D721Med (cell line): ENCODE measurements around the gene ALB.

Experiments
- DNase-seq: peaks from one replicate; pipeline ENCODE4 v3.0.0; 2011; ENCODE audit warnings: low spot score; ENCODE audit not compliant: insufficient read length
- FAIRE-seq: peaks from 2 replicates; lab custom pipeline; 2011; peaks lifted over from hg19 to GRCh38; lab: Jason Lieb, UNC
- TF ChIP-seq, protein P1 (sequence below): IDR thresholded peaks from 2 replicates; pipeline ENCODE4 v1.5.1; 2012; ENCODE audit warnings: mild to moderate bottlenecking, control low read depth; ENCODE audit not compliant: insufficient read depth; ENCODE audit errors: missing control alignments

ALB gene

DNA sequence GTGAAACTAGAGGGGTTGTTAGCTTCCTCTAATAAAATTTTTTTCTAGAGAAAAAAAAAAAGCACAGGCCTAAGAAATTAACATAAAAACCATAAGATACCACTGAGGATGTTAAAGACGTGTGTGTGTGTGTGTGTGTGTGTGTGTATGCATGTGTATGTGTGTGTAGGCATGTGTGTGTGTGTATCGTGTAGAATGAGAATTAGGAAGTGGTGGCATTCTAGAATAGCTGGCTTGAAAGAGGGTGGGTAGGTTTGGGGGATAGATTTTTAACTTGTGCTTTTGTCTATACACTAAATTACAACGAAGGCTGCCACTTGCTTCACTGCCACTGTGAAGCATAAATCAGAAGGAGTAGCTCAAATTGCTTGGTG is 54.9 kb downstream of the ALB start:
- no peak for DNase-seq
- TF ChIP-seq, protein P1, sequence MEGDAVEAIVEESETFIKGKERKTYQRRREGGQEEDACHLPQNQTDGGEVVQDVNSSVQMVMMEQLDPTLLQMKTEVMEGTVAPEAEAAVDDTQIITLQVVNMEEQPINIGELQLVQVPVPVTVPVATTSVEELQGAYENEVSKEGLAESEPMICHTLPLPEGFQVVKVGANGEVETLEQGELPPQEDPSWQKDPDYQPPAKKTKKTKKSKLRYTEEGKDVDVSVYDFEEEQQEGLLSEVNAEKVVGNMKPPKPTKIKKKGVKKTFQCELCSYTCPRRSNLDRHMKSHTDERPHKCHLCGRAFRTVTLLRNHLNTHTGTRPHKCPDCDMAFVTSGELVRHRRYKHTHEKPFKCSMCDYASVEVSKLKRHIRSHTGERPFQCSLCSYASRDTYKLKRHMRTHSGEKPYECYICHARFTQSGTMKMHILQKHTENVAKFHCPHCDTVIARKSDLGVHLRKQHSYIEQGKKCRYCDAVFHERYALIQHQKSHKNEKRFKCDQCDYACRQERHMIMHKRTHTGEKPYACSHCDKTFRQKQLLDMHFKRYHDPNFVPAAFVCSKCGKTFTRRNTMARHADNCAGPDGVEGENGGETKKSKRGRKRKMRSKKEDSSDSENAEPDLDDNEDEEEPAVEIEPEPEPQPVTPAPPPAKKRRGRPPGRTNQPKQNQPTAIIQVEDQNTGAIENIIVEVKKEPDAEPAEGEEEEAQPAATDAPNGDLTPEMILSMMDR = no peak
- FAIRE-seq = no peak

DNA sequence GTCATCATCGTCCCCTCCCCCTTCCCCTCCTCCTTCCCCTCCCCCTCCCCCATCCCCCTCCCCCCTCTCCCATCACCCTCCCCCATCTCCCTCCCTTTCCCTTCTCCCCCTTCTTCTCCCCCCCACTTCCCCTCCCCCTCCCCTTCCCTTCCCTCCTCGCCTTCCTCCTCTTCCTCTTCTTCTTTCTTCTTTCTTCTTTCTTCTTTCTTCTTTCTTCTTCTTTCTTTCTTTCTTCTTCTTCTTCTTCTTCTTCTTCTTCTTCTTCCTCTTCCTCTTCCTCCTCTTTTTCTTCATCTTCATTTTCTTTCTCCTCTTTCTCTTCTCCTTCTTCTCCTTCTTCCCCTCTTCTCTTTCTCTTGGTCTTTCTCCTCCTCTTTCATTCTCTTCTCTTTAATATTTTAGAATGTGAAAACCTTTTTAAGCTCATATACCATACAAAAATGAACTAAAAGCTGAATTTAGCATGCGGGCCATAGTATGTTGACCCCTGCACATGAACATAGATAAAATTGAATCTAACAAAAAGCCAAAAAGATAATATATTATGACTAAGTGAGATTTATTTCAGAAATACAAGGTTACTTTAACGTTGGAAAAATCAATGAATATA is 56.9 kb downstream of the ALB start:
- DNase-seq (no peak), FAIRE-seq (no peak)
- TF ChIP-seq, protein P1 = no peak

DNA sequence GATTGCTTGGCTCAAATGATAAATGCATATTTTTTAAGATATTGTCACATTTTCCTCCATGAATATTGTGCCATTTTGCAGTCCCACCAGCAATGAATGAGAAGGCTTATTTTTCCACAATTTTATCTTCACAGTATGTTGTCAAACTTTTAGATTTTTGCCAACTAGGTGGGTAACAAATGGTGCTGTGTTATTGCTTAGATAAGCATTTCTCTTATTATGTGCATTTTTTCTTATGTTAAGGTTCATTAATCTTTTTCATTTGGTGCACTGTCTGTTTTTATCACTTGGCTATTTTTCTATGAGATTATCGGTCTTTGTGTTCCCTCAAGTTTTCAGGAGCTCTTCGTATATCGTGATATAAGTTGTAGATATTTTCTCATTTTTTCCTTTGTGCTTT is 64.1 kb downstream of the ALB start:
- DNase-seq = no peak
- FAIRE-seq = no peak
- TF ChIP-seq, protein P1 = no peak

DNA sequence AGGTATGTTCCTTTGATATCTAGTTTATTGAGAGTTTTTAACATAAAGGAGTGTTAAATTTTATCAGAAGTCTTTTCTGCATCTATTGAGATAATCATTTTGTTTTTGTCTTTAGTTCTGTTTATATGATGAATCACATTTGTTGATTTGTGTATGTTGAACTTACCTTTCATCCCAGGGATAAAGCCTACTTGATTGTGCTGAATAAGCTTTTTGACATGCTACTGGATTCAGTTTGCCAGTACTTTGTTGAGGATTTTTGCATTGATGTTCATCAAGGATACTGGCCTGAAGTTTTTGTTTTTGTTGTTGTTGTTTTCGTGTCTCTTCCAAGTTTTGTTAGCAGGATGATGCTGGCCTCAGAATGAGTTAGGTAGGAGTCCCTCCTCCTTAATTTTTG is 66.6 kb downstream of the ALB start:
- FAIRE-seq (no peak), DNase-seq (no peak)

More for the DNA sequence above, 66.6 kb downstream of the ALB start:
- TF ChIP-seq, protein P1 = no peak
